Measurements from ENCODE around the gene PLCB4.

The PLCB4 gene

GRCh38 chr20:9323622-9324021, 254.7 kb downstream of the PLCB4 start:
- no peak for DNase-seq (ENCODE audit: low spot score)

GRCh38 chr20:9329355-9330101, 260.6 kb downstream of the PLCB4 start:
- DNase-seq (ENCODE audit: low spot score) = no peak

DNA sequence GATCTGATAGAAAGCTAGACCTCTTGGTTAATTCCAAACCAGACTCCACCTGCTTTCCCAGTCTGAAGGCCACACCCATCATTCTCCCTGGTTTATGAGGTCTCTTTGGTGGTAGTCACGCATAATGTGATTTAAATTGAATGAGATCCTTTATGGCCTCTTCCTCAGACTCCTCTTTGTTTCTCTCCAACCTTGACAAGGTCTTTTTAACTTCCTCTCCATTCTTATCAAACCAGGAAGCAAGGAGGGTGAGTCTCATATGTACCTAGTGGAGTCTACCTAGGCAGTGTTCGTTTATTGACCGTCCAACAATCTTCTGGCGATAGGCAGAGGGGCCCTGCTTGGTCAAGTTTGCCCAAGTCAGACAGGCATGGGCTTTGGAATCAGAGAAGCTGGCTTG, 261.3 kb downstream of the PLCB4 start:
- no peak for DNase-seq (ENCODE audit: low spot score)

DNA sequence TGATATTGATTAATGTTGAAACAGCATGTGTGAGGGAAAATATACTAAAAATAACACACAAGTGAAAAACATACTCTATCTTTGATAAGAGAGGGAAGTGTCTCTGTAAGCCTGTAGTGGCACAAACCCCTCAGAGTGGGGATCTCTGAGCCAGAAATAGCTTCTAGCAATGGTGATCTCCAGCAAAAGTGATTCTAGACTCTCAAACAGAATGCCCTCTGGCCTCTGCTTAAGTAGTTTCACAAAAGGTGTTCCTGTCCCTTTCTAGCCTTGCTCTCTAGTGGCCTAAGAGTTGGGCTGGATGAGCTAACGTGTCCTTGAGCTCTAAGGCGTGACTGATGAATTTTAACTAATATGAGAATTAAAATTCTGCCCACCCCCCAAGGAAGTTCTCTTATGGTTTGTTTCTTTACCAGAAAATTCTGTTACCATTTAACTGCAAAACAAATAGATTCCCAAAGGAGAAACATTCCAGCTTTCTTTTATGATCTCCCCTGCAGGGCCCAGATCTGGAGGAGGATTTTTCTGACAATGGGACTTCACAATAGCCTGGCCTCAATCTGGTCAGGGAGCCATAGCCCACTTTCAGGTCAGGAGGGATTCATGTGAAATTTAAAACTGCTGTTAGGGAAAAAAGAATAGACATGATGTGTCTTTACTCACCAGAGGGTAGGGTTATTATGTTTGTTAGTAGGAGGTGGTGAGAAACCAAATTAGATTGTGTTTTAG, 263.0 kb downstream of the PLCB4 start:
- no peak for DNase-seq (ENCODE audit: low spot score)

- no peak for DNase-seq (ENCODE audit: low spot score)
These were observed 264.0 kb downstream of the PLCB4 start for GRCh38 chr20:9332791-9333479.

DNA sequence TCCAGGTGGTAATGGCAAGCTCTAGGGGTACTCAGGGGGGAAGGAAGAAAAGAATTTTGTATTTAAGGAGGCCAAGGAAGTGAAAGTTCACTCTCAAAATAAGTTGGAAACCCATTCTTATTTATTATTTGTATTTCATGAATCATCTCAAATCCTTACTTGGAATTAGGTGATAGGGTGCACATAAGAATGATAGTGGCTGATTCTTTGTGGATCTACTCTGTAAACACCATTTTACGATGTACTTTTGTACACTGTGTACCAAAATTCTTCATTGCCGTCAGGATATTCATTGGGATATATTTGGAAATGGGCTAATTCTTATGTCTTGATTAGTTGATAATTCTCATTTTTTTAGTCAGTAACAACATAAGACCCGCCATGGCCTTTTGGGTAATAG, 266.0 kb downstream of the PLCB4 start:
- no peak for DNase-seq (ENCODE audit: low spot score)

GRCh38 chr20:9338101-9338500, 269.2 kb downstream of the PLCB4 start:
- no peak for DNase-seq (ENCODE audit: low spot score)

DNA sequence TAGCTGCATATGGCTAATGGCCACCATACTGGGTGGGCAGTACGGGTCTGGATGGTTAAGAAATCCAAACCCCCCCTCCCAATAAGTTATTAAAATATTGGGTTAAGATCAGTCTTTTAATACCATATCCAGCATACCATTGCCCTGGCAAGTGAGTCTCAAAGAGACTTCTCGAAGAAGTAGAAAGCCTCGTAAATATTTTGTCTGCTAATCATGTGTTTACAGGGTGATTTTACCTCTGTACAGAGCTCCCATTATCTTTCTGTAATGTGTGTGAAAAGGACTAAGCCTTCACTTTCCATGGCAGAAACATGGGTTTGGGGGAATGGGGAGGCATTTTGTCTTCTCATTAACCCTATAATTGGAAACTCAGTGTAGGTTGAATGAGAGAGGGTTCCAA, 270.8 kb downstream of the PLCB4 start:
- no peak for DNase-seq (ENCODE audit: low spot score)

DNA sequence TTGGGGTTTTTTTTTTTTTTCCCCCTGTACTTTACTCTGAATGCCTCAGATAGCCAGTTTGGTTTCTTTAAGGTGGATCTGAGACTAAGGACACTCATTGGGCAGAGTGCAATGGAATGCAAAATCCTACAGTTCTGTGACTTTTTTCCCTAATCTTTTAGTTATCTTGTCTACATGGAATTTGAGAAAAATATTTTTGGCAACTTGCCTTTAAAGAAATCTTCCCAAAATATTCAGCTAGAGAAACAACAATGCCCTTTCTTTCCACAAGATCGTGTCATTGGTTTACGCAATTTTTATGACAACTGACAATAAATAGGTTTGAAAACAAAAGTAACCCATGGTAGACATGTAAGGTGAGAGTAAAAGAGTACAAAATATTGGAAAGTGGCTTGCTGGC, 273.8 kb downstream of the PLCB4 start:
- DNase-seq (ENCODE audit: low spot score) = no peak

- peak; percentile 35 for DNase-seq (ENCODE audit: low spot score)
These were observed 275.4 kb downstream of the PLCB4 start for GRCh38 chr20:9344083-9344920.

GRCh38 chr20:9348316-9348715, 279.4 kb downstream of the PLCB4 start:
- no peak for DNase-seq (ENCODE audit: low spot score)

DNA sequence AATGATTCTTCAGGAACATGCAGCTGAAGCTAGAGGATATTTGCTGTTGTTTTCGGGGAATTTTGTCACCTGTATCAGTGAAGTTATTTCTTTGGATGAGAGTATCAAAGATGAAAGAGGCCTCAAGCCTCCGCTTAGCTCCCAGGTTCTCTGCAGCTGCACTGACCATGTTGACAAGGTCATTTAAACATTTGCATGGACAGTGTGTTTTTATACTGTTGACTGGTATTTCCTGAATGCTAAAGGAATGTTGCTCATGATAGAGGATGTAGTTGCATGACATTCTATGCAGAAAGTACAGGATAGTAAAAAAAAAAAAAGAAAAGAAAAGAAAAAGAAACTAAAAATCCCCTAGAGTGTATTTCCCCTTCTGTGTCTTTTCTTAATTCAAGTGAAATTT, 279.9 kb downstream of the PLCB4 start:
- no peak for DNase-seq (ENCODE audit: low spot score)

GRCh38 chr20:9349249-9349648, 280.4 kb downstream of the PLCB4 start:
- DNase-seq (ENCODE audit: low spot score) = no peak

GRCh38 chr20:9352739-9353138, 283.9 kb downstream of the PLCB4 start:
- no peak for DNase-seq (ENCODE audit: low spot score)

- DNase-seq (ENCODE audit: low spot score) = no peak
These were observed 284.5 kb downstream of the PLCB4 start for GRCh38 chr20:9353180-9353915.

DNA sequence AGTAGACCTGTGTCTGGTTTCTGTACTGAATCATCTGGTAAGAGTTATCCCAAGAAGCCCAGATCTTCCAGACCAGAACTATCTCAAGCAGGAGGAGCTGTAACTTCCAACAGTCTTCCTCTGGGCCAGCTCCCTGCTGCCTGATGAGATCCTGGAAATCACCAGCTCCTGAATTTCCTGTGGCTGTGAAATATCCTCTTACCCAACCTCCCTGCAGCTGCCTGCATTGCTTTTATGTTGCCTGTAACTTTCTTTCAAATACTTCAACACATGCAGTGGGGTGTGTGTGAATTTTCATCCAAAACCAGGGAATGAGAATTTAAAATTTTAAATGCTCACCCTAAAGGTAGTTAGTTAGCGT, 285.0 kb downstream of the PLCB4 start:
- peak; percentile 14 for DNase-seq (ENCODE audit: low spot score)

DNA sequence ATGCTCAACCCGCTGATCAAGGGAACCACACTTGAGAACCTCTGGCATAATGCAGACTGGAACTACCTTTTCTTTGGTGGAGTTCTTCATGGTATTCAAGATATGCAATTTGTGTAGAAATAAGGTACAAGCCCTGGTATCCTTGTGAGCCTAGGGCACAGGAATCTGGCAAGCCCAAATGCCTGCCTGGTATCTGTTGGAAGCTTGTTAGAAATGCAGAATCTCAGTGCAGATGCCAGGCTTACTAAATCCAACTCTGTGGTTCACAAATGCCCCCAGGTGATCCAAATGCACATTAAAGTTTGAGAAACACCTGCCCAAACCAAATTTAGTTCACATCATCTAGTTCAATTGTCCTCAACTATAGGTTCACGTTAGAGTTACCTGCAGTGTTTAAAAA, 285.7 kb downstream of the PLCB4 start:
- no peak for DNase-seq (ENCODE audit: low spot score)

DNA sequence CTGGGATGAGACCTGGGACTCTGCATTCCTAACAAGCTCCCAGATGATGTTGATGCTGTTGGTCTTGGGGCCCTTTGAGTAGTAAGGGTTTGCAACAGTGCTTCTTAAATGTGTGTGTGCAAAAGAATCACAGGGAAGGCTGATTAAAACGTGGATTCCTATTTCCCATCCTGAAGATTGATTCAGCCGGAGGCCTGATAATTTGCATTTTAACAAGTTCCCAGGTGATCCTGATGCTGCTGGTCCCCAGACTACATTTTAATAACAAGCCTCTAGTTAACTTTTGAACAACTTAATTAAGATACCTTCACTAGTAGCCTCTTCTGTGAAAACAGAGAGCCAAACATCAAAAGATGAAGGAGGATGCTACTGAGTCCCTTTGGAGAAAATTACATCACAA, 289.1 kb downstream of the PLCB4 start:
- no peak for DNase-seq (ENCODE audit: low spot score)

DNA sequence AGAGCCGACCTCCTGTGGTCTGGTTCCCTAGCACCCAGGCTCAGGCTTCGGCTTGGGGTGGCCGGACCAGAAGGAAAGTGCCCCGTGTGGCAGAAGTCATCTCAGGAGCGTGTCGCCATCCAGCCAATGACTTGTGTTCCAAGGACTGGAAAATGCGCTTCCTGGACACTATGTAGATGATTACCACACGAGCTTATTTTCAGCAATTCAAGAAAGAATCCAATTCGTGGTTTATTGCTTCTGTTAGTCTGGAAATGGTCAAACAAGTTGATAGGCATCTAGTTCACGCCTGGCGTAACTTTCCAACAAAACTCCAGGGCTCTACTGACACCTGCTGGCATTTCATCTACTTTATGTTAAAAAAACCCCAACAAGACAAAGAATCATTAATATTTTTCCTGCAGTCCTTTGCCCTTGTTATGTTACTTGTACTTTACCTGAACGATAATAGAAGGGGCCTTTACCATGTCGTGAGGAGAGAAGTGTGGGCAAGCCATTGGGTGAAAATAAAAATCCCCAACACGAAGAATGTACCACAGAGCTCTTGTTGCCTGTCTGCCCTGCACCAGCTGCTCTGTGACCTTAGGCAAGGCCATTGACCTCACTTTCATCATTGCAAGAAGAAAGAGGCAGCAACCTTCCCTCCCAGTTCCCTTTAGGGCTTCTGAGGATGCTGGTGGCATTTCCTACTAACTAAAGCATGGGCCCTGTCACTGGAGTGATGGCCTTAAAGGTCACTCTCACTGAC, 290.8 kb downstream of the PLCB4 start:
- DNase-seq (ENCODE audit: low spot score) = peak; percentile 69

GRCh38 chr20:9360431-9360830, 291.5 kb downstream of the PLCB4 start:
- no peak for DNase-seq (ENCODE audit: low spot score)

- no peak for DNase-seq (ENCODE audit: low spot score)
These were observed 294.8 kb downstream of the PLCB4 start for GRCh38 chr20:9363673-9364072.
